ENCODE measurements around the gene EYA4.

DNA sequence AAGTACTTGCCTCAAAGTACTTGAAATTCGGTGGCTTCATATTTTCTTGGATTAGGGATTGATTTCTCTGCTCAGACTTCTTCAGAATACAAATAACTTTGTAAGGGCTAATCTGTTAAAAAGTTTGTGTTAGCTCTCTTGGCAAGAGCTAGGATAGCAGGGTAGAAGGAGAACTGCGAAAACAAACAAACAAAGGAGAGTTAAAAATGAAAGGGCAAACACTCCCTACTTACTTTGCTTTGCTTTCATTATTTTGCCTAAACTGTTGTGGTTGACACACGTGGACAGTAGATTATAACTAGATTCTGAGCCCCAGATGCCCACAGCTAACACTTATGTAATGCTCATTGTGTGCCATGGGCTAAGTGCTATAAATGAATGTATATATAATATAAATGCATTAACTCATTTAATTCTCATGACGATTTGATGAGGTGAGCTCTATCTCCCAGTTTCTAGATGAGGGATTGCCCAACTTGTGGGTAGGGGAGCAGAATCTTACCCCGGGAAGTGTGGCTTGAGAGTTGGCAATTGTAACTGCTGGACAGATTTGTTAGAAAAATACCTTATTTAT, 48.7 kb downstream of the EYA4 start:
- TF ChIP-seq, protein P1, sequence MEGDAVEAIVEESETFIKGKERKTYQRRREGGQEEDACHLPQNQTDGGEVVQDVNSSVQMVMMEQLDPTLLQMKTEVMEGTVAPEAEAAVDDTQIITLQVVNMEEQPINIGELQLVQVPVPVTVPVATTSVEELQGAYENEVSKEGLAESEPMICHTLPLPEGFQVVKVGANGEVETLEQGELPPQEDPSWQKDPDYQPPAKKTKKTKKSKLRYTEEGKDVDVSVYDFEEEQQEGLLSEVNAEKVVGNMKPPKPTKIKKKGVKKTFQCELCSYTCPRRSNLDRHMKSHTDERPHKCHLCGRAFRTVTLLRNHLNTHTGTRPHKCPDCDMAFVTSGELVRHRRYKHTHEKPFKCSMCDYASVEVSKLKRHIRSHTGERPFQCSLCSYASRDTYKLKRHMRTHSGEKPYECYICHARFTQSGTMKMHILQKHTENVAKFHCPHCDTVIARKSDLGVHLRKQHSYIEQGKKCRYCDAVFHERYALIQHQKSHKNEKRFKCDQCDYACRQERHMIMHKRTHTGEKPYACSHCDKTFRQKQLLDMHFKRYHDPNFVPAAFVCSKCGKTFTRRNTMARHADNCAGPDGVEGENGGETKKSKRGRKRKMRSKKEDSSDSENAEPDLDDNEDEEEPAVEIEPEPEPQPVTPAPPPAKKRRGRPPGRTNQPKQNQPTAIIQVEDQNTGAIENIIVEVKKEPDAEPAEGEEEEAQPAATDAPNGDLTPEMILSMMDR (conservative IDR thresholded peaks at IDR 0.05; ENCODE audit: low read length) = no peak
- no peak for TF ChIP-seq EZH2phosphoT487 (IDR thresholded peaks at IDR 0.05; ENCODE audit: borderline replicate concordance, low read depth, low read length)

All from OCI-LY7 (cell line).